ENCODE measurements around the gene CCDC158. TPM values are rescaled to one million over a fixed set of nuclear protein-coding genes. Genes with fewer than 3 reads are reported as not detected.

CCDC158 gene
- total and polyA plus RNA-seq, 10 of the 15 experiments (the other 5 are each of a cell fraction or from before 2014, with no cell fraction given) = not detected

- intact Hi-C loops (cut with micrococcal nuclease; ENCODE audit: unreplicated experiment) (no loop called here), in situ Hi-C loops (cut with MboI) (no loop called here)
- no peaks in the 10 kb centered on the region; the same call in 2 of the 3 replicates for H3K9me3 ChIP-seq (replicated peaks; ENCODE audit: control insufficient read depth, insufficient read depth, low read length)
- H2AFZ ChIP-seq (ENCODE audit: control insufficient read depth, low read depth, low read length) = no peak overlapping the region
- SMC1A ChIA-PET (ENCODE audit: uncharacterized antibody, unreplicated experiment) = no interaction called here
- H3K27ac ChIP-seq (ENCODE audit: control insufficient read depth, insufficient read depth) = no peak overlapping the region
- TF ChIP-seq JUNB (IDR thresholded peaks at IDR 0.05) (no peak), NKRF (conservative IDR thresholded peaks at IDR 0.05) (no peak), NFYA (IDR thresholded peaks at IDR 0.05; ENCODE audit: borderline replicate concordance, low read depth, low read length) (no peak)
- RAD21 ChIA-PET (ENCODE audit: unreplicated experiment) = no interaction called here
- no peak for ATAC-seq
- no TSS peak for BruUV-seq (replicated peaks)
- peaks cover 6% of the 10 kb centered on the region; the same call in 1 of the 2 replicates for H3K4me1 ChIP-seq (ENCODE audit: control insufficient read depth, insufficient read depth, low read length)
- no peaks in the 10 kb centered on the region for H3K79me2 ChIP-seq (ENCODE audit: control insufficient read depth, insufficient read depth, low read length)
- H3K27me3 ChIP-seq (replicated peaks in 1 of 2; ENCODE audit: control insufficient read depth in 2 of 2, insufficient read depth in 2 of 2, low read length in 1 of 2) = peaks cover 7 to 23% of the 10 kb centered on the region in 2 experiments
- H4K20me1 ChIP-seq (ENCODE audit: control insufficient read depth, insufficient read depth) = no peaks in the 10 kb centered on the region
- FAIRE-seq = no peak
- no peak overlapping the region for H3K4me3 ChIP-seq
- no peak overlapping the region for H3K9ac ChIP-seq (ENCODE audit: control insufficient read depth, insufficient read depth, low read length)
- WGBS (ENCODE audit: insufficient coverage, insufficient replicate concordance, low lambda C conversion rate, missing lambda C conversion rate) = 86% methylated on average over 6 of the region's 6 CpGs
- H3K4me2 ChIP-seq (ENCODE audit: control insufficient read depth, insufficient read depth) = no peak overlapping the region
- H3K36me3 ChIP-seq (ENCODE audit: control insufficient read depth in 2 of 2, insufficient read depth in 2 of 2, low read length in 1 of 2) = no peaks in the 10 kb centered on the region
- CTCF ChIA-PET = no interaction called here
- POLR2A ChIA-PET = no interaction called here
- DNase-seq (ENCODE audit: low read depth, low spot score) = no peak
Measured at GRCh38 chr4:76308548-76308947, 112.4 kb downstream of the CCDC158 start.

- in situ Hi-C loops (cut with MboI) (no loop called here), intact Hi-C loops (cut with micrococcal nuclease; ENCODE audit: unreplicated experiment) (no loop called here)
- Histone ChIP-seq H3K27ac (ENCODE audit: control insufficient read depth, insufficient read depth) (no peak overlapping the region), H2AFZ (ENCODE audit: control insufficient read depth, low read depth, low read length) (no peak overlapping the region), H4K20me1 (ENCODE audit: control insufficient read depth, insufficient read depth) (no peaks in the 10 kb centered on the region), H3K4me3 (no peak overlapping the region), H3K9me3 (replicated peaks; ENCODE audit: control insufficient read depth, insufficient read depth, low read length) (no peaks in the 10 kb centered on the region; the same call in 2 of the 3 replicates), H3K79me2 (ENCODE audit: control insufficient read depth, insufficient read depth, low read length) (no peaks in the 10 kb centered on the region), H3K4me1 (ENCODE audit: control insufficient read depth, insufficient read depth, low read length) (peaks cover 6% of the 10 kb centered on the region; the same call in 1 of the 2 replicates), H3K36me3 (ENCODE audit: control insufficient read depth in 2 of 2, insufficient read depth in 2 of 2, low read length in 1 of 2) (no peaks in the 10 kb centered on the region), H3K9ac (ENCODE audit: control insufficient read depth, insufficient read depth, low read length) (no peak overlapping the region), H3K4me2 (ENCODE audit: control insufficient read depth, insufficient read depth) (no peak overlapping the region), H3K27me3 (replicated peaks in 1 of 2; ENCODE audit: control insufficient read depth in 2 of 2, insufficient read depth in 2 of 2, low read length in 1 of 2) (peaks cover 7 to 23% of the 10 kb centered on the region in 2 experiments)
- ChIA-PET CTCF (interaction anchor here (0.9 kb wide), 1 partner anchor 29 kb away, joined by 3 read pairs; no protein-coding TSS in a partner anchor), POLR2A (no interaction called here), RAD21 (ENCODE audit: unreplicated experiment) (no interaction called here), SMC1A (ENCODE audit: uncharacterized antibody, unreplicated experiment) (no interaction called here)
- DNase-seq (ENCODE audit: low read depth, low spot score) (no peak), ATAC-seq (no peak), FAIRE-seq (no peak)
- no TSS peak for BruUV-seq (replicated peaks)
- WGBS (ENCODE audit: insufficient coverage, insufficient replicate concordance, low lambda C conversion rate, missing lambda C conversion rate) = 30% methylated on average over 4 of the region's 4 CpGs
- TF ChIP-seq IRF4 (IDR thresholded peaks at IDR 0.05; ENCODE audit: low read depth, low read length) = no peak
- no peak for TF ChIP-seq ZBTB40 (IDR thresholded peaks at IDR 0.05; ENCODE audit: borderline replicate concordance)
- TF ChIP-seq SKIL (IDR thresholded peaks at IDR 0.05; ENCODE audit: low read depth, poor library complexity, severe bottlenecking) = no peak
- TF ChIP-seq FOXK2 (IDR thresholded peaks at IDR 0.05) = no peak
- no peak for TF ChIP-seq NFYA (IDR thresholded peaks at IDR 0.05; ENCODE audit: borderline replicate concordance, low read depth, low read length)
- TF ChIP-seq TCF12 (IDR thresholded peaks at IDR 0.05; ENCODE audit: low read depth, low read length) = no peak
- TF ChIP-seq KAT2A (conservative IDR thresholded peaks at IDR 0.05; ENCODE audit: control insufficient read depth, low read depth, low read length) = no peak
- TF ChIP-seq TAF1 (IDR thresholded peaks at IDR 0.05; ENCODE audit: borderline replicate concordance, low read depth, low read length) = no peak
Measured at GRCh38 chr4:76307660-76308014, 113.3 kb downstream of the CCDC158 start.

Data from GM12878 (cell line).